HepG2 (cell line): ENCODE measurements around the gene SRC. TPM values are rescaled to one million over a fixed set of nuclear protein-coding genes. Genes with fewer than 3 reads are reported as not detected.

ENCODE experiments used
- AGO1 ChIP-seq: fragments of 200-400 bp; formaldehyde crosslinking; IDR thresholded peaks from 2 replicates; pipeline ENCODE4 v1.6.1; 2017; ENCODE audit warnings: mild to moderate bottlenecking, low read depth, low read length, moderate library complexity; ENCODE audit not compliant: poor library complexity, severe bottlenecking
- BRD4 ChIP-seq: sonication (generic); formaldehyde crosslinking; IDR thresholded peaks from 2 replicates; pipeline ENCODE4 v1.4.0; 2020; ENCODE audit warnings: missing genetic modification reagents
- CEBPG ChIP-seq: IDR thresholded peaks from 2 replicates; pipeline ENCODE4 v1.6.1; 2016
- EED ChIP-seq: sonication (generic); formaldehyde crosslinking; IDR thresholded peaks from 2 replicates; pipeline ENCODE4 v1.5.0; 2020; ENCODE audit warnings: mild to moderate bottlenecking, missing genetic modification reagents
- FOXC1 ChIP-seq: sonication (generic); formaldehyde crosslinking; IDR thresholded peaks from 2 replicates; pipeline ENCODE4 v1.8.0; 2022; ENCODE audit warnings: mild to moderate bottlenecking, missing genetic modification reagents, borderline replicate concordance
- HOXD1 ChIP-seq: sonication (generic); formaldehyde crosslinking; IDR thresholded peaks from 2 replicates; pipeline ENCODE4 v1.5.0; 2020; ENCODE audit warnings: missing genetic modification reagents
- KAT7 ChIP-seq: IDR thresholded peaks from 2 replicates; pipeline ENCODE4 v1.6.1; 2018; ENCODE audit warnings: borderline replicate concordance, missing compliant biosample characterization
- MXD4 ChIP-seq: IDR thresholded peaks from 2 replicates; pipeline ENCODE4 v1.6.1; 2016; ENCODE audit warnings: mild to moderate bottlenecking, missing biosample characterization, missing genetic modification reagents
- NFIC ChIP-seq: IDR thresholded peaks from 2 replicates; pipeline ENCODE4 v1.6.1; 2012; ENCODE audit warnings: mild to moderate bottlenecking, low read length, inconsistent platforms
- POGZ ChIP-seq: sonication (generic); formaldehyde crosslinking; IDR thresholded peaks from 2 replicates; pipeline ENCODE4 v1.4.0; 2020; ENCODE audit warnings: mild to moderate bottlenecking, missing genetic modification reagents
- SALL1 ChIP-seq: sonication (generic); formaldehyde crosslinking; IDR thresholded peaks from 2 replicates; pipeline ENCODE4 v1.8.0; 2022; ENCODE audit warnings: mild to moderate bottlenecking, missing genetic modification reagents
- SMAD3 ChIP-seq: sonication (generic); formaldehyde crosslinking; IDR thresholded peaks from 2 replicates; pipeline ENCODE4 v1.4.0; 2020; ENCODE audit warnings: missing genetic modification reagents
- SNAI1 ChIP-seq: sonication (generic); formaldehyde crosslinking; IDR thresholded peaks from 2 replicates; pipeline ENCODE4 v1.5.0; 2020; ENCODE audit warnings: mild to moderate bottlenecking, missing genetic modification reagents, borderline replicate concordance
- SPEN ChIP-seq: sonication (generic); formaldehyde crosslinking; IDR thresholded peaks from 2 replicates; pipeline ENCODE4 v1.5.1; 2020; ENCODE audit warnings: low read depth, mild to moderate bottlenecking, missing genetic modification reagents
- TMF1 ChIP-seq: sonication (generic); formaldehyde crosslinking; IDR thresholded peaks from 2 replicates; pipeline ENCODE4 v1.8.1; 2022; ENCODE audit warnings: low read depth, missing genetic modification reagents
- ZBTB39 ChIP-seq: sonication (generic); formaldehyde crosslinking; IDR thresholded peaks from 2 replicates; pipeline ENCODE4 v1.5.0; 2020; ENCODE audit warnings: missing genetic modification reagents
- ZFP36L2 ChIP-seq: sonication (generic); formaldehyde crosslinking; IDR thresholded peaks from 2 replicates; pipeline ENCODE4 v1.4.0; 2020; ENCODE audit warnings: missing genetic modification reagents
- ZMYM4 ChIP-seq: sonication (generic); formaldehyde crosslinking; IDR thresholded peaks from 2 replicates; pipeline ENCODE4 v1.8.1; 2023; ENCODE audit warnings: mild to moderate bottlenecking, missing genetic modification reagents
- ZNF121 ChIP-seq: sonication (generic); formaldehyde crosslinking; IDR thresholded peaks from 2 replicates; pipeline ENCODE4 v1.5.0; 2020; ENCODE audit warnings: mild to moderate bottlenecking, missing genetic modification reagents
- ZNF292 ChIP-seq: sonication (generic); formaldehyde crosslinking; IDR thresholded peaks from 2 replicates; pipeline ENCODE4 v1.8.1; 2022; ENCODE audit warnings: mild to moderate bottlenecking, low read depth, missing genetic modification reagents, borderline replicate concordance
- ZNF326 ChIP-seq: sonication (generic); formaldehyde crosslinking; IDR thresholded peaks from 2 replicates; pipeline ENCODE4 v1.4.0; 2020; ENCODE audit warnings: missing genetic modification reagents, borderline replicate concordance
- ZNF530 ChIP-seq: sonication (generic); formaldehyde crosslinking; IDR thresholded peaks from 2 replicates; pipeline ENCODE4 v1.5.0; 2020; ENCODE audit warnings: low read depth, mild to moderate bottlenecking, missing genetic modification reagents
- ZNF567 ChIP-seq: sonication (generic); formaldehyde crosslinking; IDR thresholded peaks from 2 replicates; pipeline ENCODE4 v1.8.1; 2023; ENCODE audit warnings: mild to moderate bottlenecking, missing genetic modification reagents, borderline replicate concordance
- ZNF605 ChIP-seq: sonication (generic); formaldehyde crosslinking; IDR thresholded peaks from 2 replicates; pipeline ENCODE4 v1.8.0; 2022; ENCODE audit warnings: mild to moderate bottlenecking, missing genetic modification reagents
- ZNF788 ChIP-seq: sonication (generic); formaldehyde crosslinking; IDR thresholded peaks from 2 replicates; pipeline ENCODE4 v1.5.0; 2020; ENCODE audit warnings: mild to moderate bottlenecking, missing genetic modification reagents, borderline replicate concordance
- ZSCAN22 ChIP-seq: sonication (generic); formaldehyde crosslinking; IDR thresholded peaks from 2 replicates; pipeline ENCODE4 v1.4.0; 2020; ENCODE audit warnings: mild to moderate bottlenecking, missing genetic modification reagents
- ZZZ3 ChIP-seq: sonication (generic); formaldehyde crosslinking; IDR thresholded peaks from 2 replicates; pipeline ENCODE4 v1.4.0; 2020; ENCODE audit warnings: missing genetic modification reagents, mild to moderate bottlenecking, borderline replicate concordance
- polyA plus RNA-seq, 8 experiments: library from polyadenylated mRNA; depleted of rRNA in 3 of 8; stranded (reverse) in 7 of 8; unstranded in 1 of 8; fragments of >200 nt; fragmentation: Illumina TruSeq in 4 of 8; extraction: Trizol in 4 of 8; gene quantifications; 2 replicates each; pipeline versions ENCODE4 v1.2.1 to v1.2.3, GENCODE V29; 2011 to 2016; ENCODE audit warnings: low read depth in 4 of 8, missing spikeins in 1 of 8, mixed read lengths in 1 of 8; ENCODE audit not compliant: insufficient read depth in 1 of 8
- total RNA-seq, 5 experiments: library from RNA; depleted of rRNA; stranded (reverse); fragments of >200 nt; fragmentation: Illumina TruSeq; extraction: Trizol; gene quantifications; 2 replicates each; pipeline ENCODE4 v1.2.3, GENCODE V29; 2016; ENCODE audit warnings: low read depth in 1 of 5
- TF ChIP-seq, protein P1 (sequence below): sonication (generic); formaldehyde crosslinking; IDR thresholded peaks from 2 replicates; pipeline ENCODE4 v1.5.1; 2020; ENCODE audit warnings: missing genetic modification reagents, mild to moderate bottlenecking, borderline replicate concordance
- TF ChIP-seq, protein P2 (sequence below): IDR thresholded peaks from 2 replicates; pipeline ENCODE4 v1.6.1; 2016

Gene SRC
- total and polyA plus RNA-seq, 2 of the 13 experiments (the other 11 are each of a cell fraction or from before 2014, with no cell fraction given) = 54.7 to 192 TPM

- TF ChIP-seq, protein P1, sequence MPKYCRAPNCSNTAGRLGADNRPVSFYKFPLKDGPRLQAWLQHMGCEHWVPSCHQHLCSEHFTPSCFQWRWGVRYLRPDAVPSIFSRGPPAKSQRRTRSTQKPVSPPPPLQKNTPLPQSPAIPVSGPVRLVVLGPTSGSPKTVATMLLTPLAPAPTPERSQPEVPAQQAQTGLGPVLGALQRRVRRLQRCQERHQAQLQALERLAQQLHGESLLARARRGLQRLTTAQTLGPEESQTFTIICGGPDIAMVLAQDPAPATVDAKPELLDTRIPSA = no peak
- TF ChIP-seq KAT7 = no peak
- TF ChIP-seq ZNF605 (CRISPR knock-in tag) = 0 out of 2 replicates have a peak, but pooled peaks have one; percentile 23
- no peak for TF ChIP-seq ZSCAN22 (CRISPR knock-in tag)
- no peak for TF ChIP-seq MXD4 (CRISPR knock-in tag)
- no peak for TF ChIP-seq CEBPG (CRISPR knock-in tag)
- no peak; the same call in 1 of the 2 replicates for TF ChIP-seq ZNF567 (CRISPR knock-in tag)
- TF ChIP-seq ZNF121 (CRISPR knock-in tag) = peak; percentile 39; the same call in 1 of the 2 replicates
- no peak for TF ChIP-seq BRD4 (CRISPR knock-in tag)
- no peak for TF ChIP-seq NFIC
- no peak for TF ChIP-seq ZNF530 (CRISPR knock-in tag)
- TF ChIP-seq EED (CRISPR knock-in tag) = no peak
- 0 out of 2 replicates have a peak, but pooled peaks have one; percentile 19 for TF ChIP-seq ZBTB39
- no peak for TF ChIP-seq SPEN (CRISPR knock-in tag)
- no peak for TF ChIP-seq FOXC1 (CRISPR knock-in tag)
- TF ChIP-seq SMAD3 (CRISPR knock-in tag) = no peak
- no peak for TF ChIP-seq ZFP36L2 (CRISPR knock-in tag)
- TF ChIP-seq ZNF326 (CRISPR knock-in tag) = no peak
- no peak for TF ChIP-seq HOXD1
- TF ChIP-seq ZNF788 (CRISPR knock-in tag) = peak; percentile 43; the same call in 1 of the 2 replicates
- no peak for TF ChIP-seq TMF1 (CRISPR knock-in tag)
- peak; percentile 54 for TF ChIP-seq POGZ (CRISPR knock-in tag)
- no peak for TF ChIP-seq SNAI1 (CRISPR knock-in tag)
- peak; percentile 84 for TF ChIP-seq SALL1 (CRISPR knock-in tag)
- TF ChIP-seq, protein P2, sequence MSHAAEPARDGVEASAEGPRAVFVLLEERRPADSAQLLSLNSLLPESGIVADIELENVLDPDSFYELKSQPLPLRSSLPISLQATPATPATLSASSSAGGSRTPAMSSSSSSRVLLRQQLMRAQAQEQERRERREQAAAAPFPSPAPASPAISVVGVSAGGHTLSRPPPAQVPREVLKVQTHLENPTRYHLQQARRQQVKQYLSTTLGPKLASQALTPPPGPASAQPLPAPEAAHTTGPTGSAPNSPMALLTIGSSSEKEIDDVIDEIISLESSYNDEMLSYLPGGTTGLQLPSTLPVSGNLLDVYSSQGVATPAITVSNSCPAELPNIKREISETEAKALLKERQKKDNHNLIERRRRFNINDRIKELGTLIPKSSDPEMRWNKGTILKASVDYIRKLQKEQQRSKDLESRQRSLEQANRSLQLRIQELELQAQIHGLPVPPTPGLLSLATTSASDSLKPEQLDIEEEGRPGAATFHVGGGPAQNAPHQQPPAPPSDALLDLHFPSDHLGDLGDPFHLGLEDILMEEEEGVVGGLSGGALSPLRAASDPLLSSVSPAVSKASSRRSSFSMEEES (CRISPR knock-in tag) = 0 out of 2 replicates have a peak, but pooled peaks have one; percentile 23
- TF ChIP-seq AGO1 = no peak
- peak; percentile 57; the same call in 1 of the 2 replicates for TF ChIP-seq ZNF292
- TF ChIP-seq ZMYM4 (CRISPR knock-in tag) = peak; percentile 57; the same call in 1 of the 2 replicates
- no peak for TF ChIP-seq ZZZ3 (CRISPR knock-in tag)
These were observed 10.1 kb upstream of the SRC start (continued) for GRCh38 chr20:37335642-37336368.
